GM23338 (cell line): ENCODE results near the gene PSMD13. TPM values are rescaled to one million over a fixed set of nuclear protein-coding genes. Genes with fewer than 3 reads are reported as not detected.

ENCODE experiments used
- ATAC-seq: fragments of 200-7000 bp; cut with Tn5 transposase; 3 replicates; pipeline ENCODE4 v1.9.1; 2020
- DNase-seq: peaks from one replicate; pipeline ENCODE4 v3.0.0-alpha.2; 2015; ENCODE audit warnings: low spot score
- H2AFZ ChIP-seq: fragments of 200-600 bp; sonication (generic); 2 replicates; pipeline ENCODE4 v1.8.0; 2016; ENCODE audit warnings: antibody characterized with exemption, mild to moderate bottlenecking, moderate library complexity
- H3F3A ChIP-seq: fragments of 200-600 bp; sonication (generic); replicated peaks from 2 replicates; pipeline ENCODE4 v1.8.0; 2017; ENCODE audit warnings: antibody characterized with exemption, mixed run types, low read depth
- H3K27ac ChIP-seq: fragments of 200-600 bp; sonication (generic); 2 replicates; pipeline ENCODE4 v1.6.1; 2016; ENCODE audit warnings: low read depth
- H3K27me3 ChIP-seq: fragments of 200-600 bp; sonication (generic); 2 replicates; pipeline ENCODE4 v1.8.0; 2016; ENCODE audit warnings: mild to moderate bottlenecking, mixed run types, moderate library complexity; ENCODE audit not compliant: insufficient read depth
- H3K36me3 ChIP-seq: fragments of 200-600 bp; sonication (generic); 2 replicates; pipeline ENCODE4 v1.8.0; 2016; ENCODE audit warnings: mild to moderate bottlenecking; ENCODE audit not compliant: insufficient read depth
- H3K4me1 ChIP-seq: fragments of 200-600 bp; sonication (generic); 2 replicates; pipeline ENCODE4 v1.8.0; 2016; ENCODE audit warnings: mild to moderate bottlenecking, moderate library complexity; ENCODE audit not compliant: insufficient read depth
- H3K4me2 ChIP-seq: fragments of 200-600 bp; sonication (generic); 2 replicates; pipeline ENCODE4 v1.7.1; 2017; ENCODE audit warnings: mixed run types
- H3K4me3 ChIP-seq: fragments of 200-600 bp; sonication (generic); 2 replicates; pipeline ENCODE4 v1.6.1; 2016; ENCODE audit warnings: mixed run types
- H3K79me2 ChIP-seq: fragments of 200-600 bp; sonication (generic); replicated peaks from 2 replicates; pipeline ENCODE4 v1.8.0; 2017; ENCODE audit warnings: mild to moderate bottlenecking; ENCODE audit not compliant: insufficient read depth
- H3K9me2 ChIP-seq: fragments of 200-600 bp; sonication (generic); 2 replicates; pipeline ENCODE4 v1.8.0; 2017; ENCODE audit not compliant: insufficient read depth
- H4K20me1 ChIP-seq: fragments of 200-600 bp; sonication (generic); replicated peaks from 2 replicates; pipeline ENCODE4 v1.8.0; 2017; ENCODE audit warnings: mild to moderate bottlenecking; ENCODE audit not compliant: insufficient read depth
- H3K27ac Mint-ChIP-seq: 2 replicates; pipeline ENCODE4 v1.8.0; 2020; ENCODE audit warnings: inconsistent platforms, mild to moderate bottlenecking, moderate library complexity, mixed read lengths
- H3K27me3 Mint-ChIP-seq: 3 replicates; pipeline ENCODE4 v1.8.0; 2022; ENCODE audit warnings: low read depth, mild to moderate bottlenecking, moderate library complexity, mixed read lengths, inconsistent platforms; ENCODE audit not compliant: insufficient read depth, poor library complexity
- H3K36me3 Mint-ChIP-seq: 3 replicates; pipeline ENCODE4 v1.8.0; 2021; ENCODE audit warnings: low read depth, mild to moderate bottlenecking, inconsistent platforms, moderate library complexity, mixed read lengths
- H3K4me1 Mint-ChIP-seq: 3 replicates; pipeline ENCODE4 v1.8.0; 2020; ENCODE audit warnings: mild to moderate bottlenecking, inconsistent platforms, mixed read lengths
- H3K4me3 Mint-ChIP-seq: 3 replicates; pipeline ENCODE4 v1.8.0; 2021; ENCODE audit warnings: moderate library complexity, mild to moderate bottlenecking, inconsistent platforms, mixed read lengths
- H3K9me3 Mint-ChIP-seq: 3 replicates; pipeline ENCODE4 v1.8.0; 2020; ENCODE audit warnings: moderate library complexity, mild to moderate bottlenecking, inconsistent platforms, mixed read lengths
- CREB1 ChIP-seq: fragments of 250-450 bp; sonication (Bioruptor Pico); IDR thresholded peaks from 2 replicates; pipeline ENCODE4 v1.5.0; 2020; ENCODE audit warnings: low read depth, mild to moderate bottlenecking, moderate library complexity
- JUNB ChIP-seq: IDR thresholded peaks from one replicate; pipeline ENCODE4 v1.6.1; 2016; ENCODE audit warnings: antibody characterized with exemption; ENCODE audit not compliant: unreplicated experiment
- STAT1 ChIP-seq: IDR thresholded peaks from one replicate; pipeline ENCODE4 v1.6.1; 2016; ENCODE audit warnings: antibody characterized with exemption; ENCODE audit not compliant: unreplicated experiment
- ZNF462 ChIP-seq: fragments of 250-450 bp; sonication (Bioruptor Pico); IDR thresholded peaks from 2 replicates; pipeline ENCODE4 v1.5.0; 2020; ENCODE audit warnings: mild to moderate bottlenecking, moderate library complexity
- polyA plus RNA-seq: library from polyadenylated mRNA; unstranded; fragments of >200 nt; fragmentation: Nextera tagmentation; extraction: Ambion mirVana; gene quantifications from 2 replicates; pipeline ENCODE4 v1.2.1, GENCODE V29; 2016
- total RNA-seq: library from RNA; depleted of rRNA; stranded (reverse); fragments of >200 nt; shearing (Covaris generic); gene quantifications from 2 replicates; pipeline ENCODE4 v1.2.3, GENCODE V29; 2014
- TF ChIP-seq, protein P1 (sequence below), 2 experiments: fragments of 200-600 bp in 1 of 2; sonication (generic) in 1 of 2; conservative IDR thresholded peaks; 2 replicates each; pipeline versions ENCODE4 v1.5.1 to v1.6.1; 2016 to 2017; ENCODE audit warnings: antibody characterized with exemption in 2 of 2, low read depth in 2 of 2, mild to moderate bottlenecking in 2 of 2, moderate library complexity in 1 of 2

PSMD13 gene
- total and polyA plus RNA-seq, 2 experiments from 2014 or later = 111 to 114 TPM

GRCh38 chr11:293271-293851, 56.6 kb downstream of the PSMD13 start (continued):
- no peak for TF ChIP-seq ZNF462 (CRISPR knock-in tag)

DNA sequence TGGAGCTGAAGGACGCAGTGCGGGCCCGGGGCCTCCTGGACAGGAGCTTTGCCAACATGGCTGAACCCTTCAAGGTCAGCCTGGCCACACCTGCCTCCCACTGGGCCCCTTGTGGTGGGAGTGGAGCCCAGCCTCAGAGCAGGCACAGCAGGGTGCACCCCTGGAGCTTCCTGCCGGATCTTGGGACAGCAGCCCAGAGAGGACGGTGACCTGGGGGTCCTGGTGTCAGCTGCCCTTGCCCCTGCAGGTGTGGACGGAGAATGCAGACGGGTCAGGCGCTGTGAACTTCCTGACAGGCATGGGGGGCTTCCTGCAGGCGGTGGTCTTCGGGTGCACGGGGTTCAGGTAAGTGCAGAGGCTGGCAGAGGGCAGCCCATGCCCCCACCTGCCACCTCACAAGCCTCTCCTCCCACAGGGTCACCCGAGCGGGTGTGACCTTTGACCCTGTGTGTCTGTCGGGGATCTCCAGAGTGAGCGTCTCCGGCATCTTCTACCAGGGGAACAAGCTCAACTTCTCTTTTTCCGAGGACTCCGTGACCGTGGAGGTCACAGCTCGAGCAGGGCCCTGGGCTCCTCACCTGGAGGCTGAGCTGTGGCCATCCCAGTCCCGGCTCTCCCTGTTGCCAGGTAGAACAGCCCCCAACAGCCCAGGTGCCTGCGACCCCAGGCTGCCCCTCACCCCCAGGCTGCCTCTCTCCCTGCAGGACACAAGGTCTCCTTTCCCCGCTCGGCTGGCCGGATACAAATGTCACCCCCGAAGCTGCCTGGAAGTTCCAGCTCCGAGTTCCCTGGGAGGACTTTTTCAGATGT, 57.3 kb downstream of the PSMD13 start:
- Mint-ChIP-seq H3K27ac (no peak overlapping the region), H3K36me3 (peaks cover 11% of the 10 kb centered on the region; the same call in 2 of the 3 replicates), H3K4me3 (no peak overlapping the region), H3K27me3 (peaks cover 8% of the 10 kb centered on the region), H3K9me3 (no peaks in the 10 kb centered on the region), H3K4me1 (peaks cover 19% of the 10 kb centered on the region)
- DNase-seq (no peak), ATAC-seq (no peak)
- no peak overlapping the region for H3K4me2 ChIP-seq
- TF ChIP-seq STAT1 (no peak), CREB1 (CRISPR knock-in tag) (no peak), ZNF462 (CRISPR knock-in tag) (no peak), JUNB (no peak)
- TF ChIP-seq, protein P1, sequence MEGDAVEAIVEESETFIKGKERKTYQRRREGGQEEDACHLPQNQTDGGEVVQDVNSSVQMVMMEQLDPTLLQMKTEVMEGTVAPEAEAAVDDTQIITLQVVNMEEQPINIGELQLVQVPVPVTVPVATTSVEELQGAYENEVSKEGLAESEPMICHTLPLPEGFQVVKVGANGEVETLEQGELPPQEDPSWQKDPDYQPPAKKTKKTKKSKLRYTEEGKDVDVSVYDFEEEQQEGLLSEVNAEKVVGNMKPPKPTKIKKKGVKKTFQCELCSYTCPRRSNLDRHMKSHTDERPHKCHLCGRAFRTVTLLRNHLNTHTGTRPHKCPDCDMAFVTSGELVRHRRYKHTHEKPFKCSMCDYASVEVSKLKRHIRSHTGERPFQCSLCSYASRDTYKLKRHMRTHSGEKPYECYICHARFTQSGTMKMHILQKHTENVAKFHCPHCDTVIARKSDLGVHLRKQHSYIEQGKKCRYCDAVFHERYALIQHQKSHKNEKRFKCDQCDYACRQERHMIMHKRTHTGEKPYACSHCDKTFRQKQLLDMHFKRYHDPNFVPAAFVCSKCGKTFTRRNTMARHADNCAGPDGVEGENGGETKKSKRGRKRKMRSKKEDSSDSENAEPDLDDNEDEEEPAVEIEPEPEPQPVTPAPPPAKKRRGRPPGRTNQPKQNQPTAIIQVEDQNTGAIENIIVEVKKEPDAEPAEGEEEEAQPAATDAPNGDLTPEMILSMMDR (conservative IDR thresholded peaks at IDR 0.05; ENCODE audit: low read depth in 2 of 2) = no peak
- no peaks in the 10 kb centered on the region for H3K27me3 ChIP-seq
- no peaks in the 10 kb centered on the region for H3F3A ChIP-seq
- H3K4me3 ChIP-seq = no peak overlapping the region
- H4K20me1 ChIP-seq = no peaks in the 10 kb centered on the region
- no peak overlapping the region for H3K27ac ChIP-seq
- H3K79me2 ChIP-seq = no peaks in the 10 kb centered on the region
- no peaks in the 10 kb centered on the region for H3K9me2 ChIP-seq
- H3K36me3 ChIP-seq = no peaks in the 10 kb centered on the region
- no peaks in the 10 kb centered on the region; the same call in 1 of the 2 replicates for H3K4me1 ChIP-seq
- no peak overlapping the region for H2AFZ ChIP-seq
